Esophagus squamous epithelium (tissue), 5 donors: Measurements from ENCODE around the gene TMPRSS15. TPM values are rescaled to one million over a fixed set of nuclear protein-coding genes. Genes with fewer than 3 reads are reported as not detected.

Source experiments
- DNase-seq: peaks from one replicate; lab custom pipeline; 2025; lab: John Stamatoyannopoulos, UW
- H3K27ac ChIP-seq, 4 donors: fragments of 200-600 bp; sonication (generic); one replicate each; pipeline ENCODE4 v1.5.1; 2016 to 2019; ENCODE audit warnings: mild to moderate bottlenecking in 1 of 4
- H3K27me3 ChIP-seq, 4 donors: fragments of 200-600 bp; sonication (generic); 1 replicate in 3 of 4; 2 replicates in 1 of 4; pipeline versions ENCODE4 v1.5.1 to v1.6.0; 2017 to 2021; ENCODE audit warnings: antibody characterized with exemption in 1 of 4
- H3K36me3 ChIP-seq, 3 donors: fragments of 200-600 bp; sonication (generic); one replicate each; pipeline ENCODE4 v1.5.1; 2016 to 2019
- H3K4me1 ChIP-seq, 3 donors: fragments of 200-600 bp; sonication (generic); one replicate each; pipeline ENCODE4 v1.5.1; 2017 to 2019
- H3K4me3 ChIP-seq, 4 donors: fragments of 200-600 bp; sonication (generic); 1 replicate in 3 of 4; 2 replicates in 1 of 4; pipeline ENCODE4 v1.5.1; 2016 to 2019; ENCODE audit warnings: mild to moderate bottlenecking in 2 of 4, moderate library complexity in 1 of 4
- H3K9me3 ChIP-seq, 3 donors: fragments of 200-600 bp; sonication (generic); one replicate each; pipeline ENCODE4 v1.5.1; 2016 to 2019
- POLR2A ChIP-seq, 4 donors: fragments of 450-650 bp; IDR thresholded peaks; one replicate each; pipeline ENCODE4 v1.6.1; 2017; ENCODE audit warnings: antibody characterized with exemption in 4 of 4, mild to moderate bottlenecking in 4 of 4, moderate library complexity in 3 of 4
- WGBS, 2 donors: methylation state at CpG; one replicate each; pipeline ENCODE4 v1.1.5; 2018; 5-methylcytosine and 5-hydroxymethylcytosine counted together
- intact Hi-C: fragments of 100-400 bp; cut with DNase I; formaldehyde crosslinking; loops from one replicate; pipeline ENCODE4 v1.15.0; 2022
- total RNA-seq, 4 donors: library from RNA; depleted of rRNA; stranded (reverse); fragments of >200 nt; gene quantifications; one replicate each; pipeline ENCODE4 v1.1.0, GENCODE V29; 2016
- TF ChIP-seq, protein P1 (sequence below), 6 experiments: fragments of 450-650 bp in 4 of 6; fragments of 200-600 bp in 2 of 6; sonication (generic) in 2 of 6; IDR thresholded peaks; one replicate each; pipeline ENCODE4 v1.5.1; 2016 to 2019; ENCODE audit warnings: antibody characterized with exemption in 6 of 6, mild to moderate bottlenecking in 4 of 6, moderate library complexity in 4 of 6
- donor health status: DM: yes; HTN: yes; CAD: no.

Gene TMPRSS15
- total RNA-seq, result not detected

- H3K27me3 ChIP-seq, result no peaks in the 10 kb centered on the region
- 28 to 47% methylated on average over 1 of the region's 1 CpG for WGBS, 2 donors
- H3K4me1 ChIP-seq, result no peaks in the 10 kb centered on the region
- intact Hi-C loops, result no loop called here
- no peak within 1 kb of the TSS for H3K27ac ChIP-seq
- H3K4me3 ChIP-seq, result no peak within 1 kb of the TSS
- H3K36me3 ChIP-seq, result no peaks in the 10 kb centered on the region
- TF ChIP-seq POLR2A (IDR thresholded peaks at IDR 0.05), result no peak
- TF ChIP-seq, protein P1, sequence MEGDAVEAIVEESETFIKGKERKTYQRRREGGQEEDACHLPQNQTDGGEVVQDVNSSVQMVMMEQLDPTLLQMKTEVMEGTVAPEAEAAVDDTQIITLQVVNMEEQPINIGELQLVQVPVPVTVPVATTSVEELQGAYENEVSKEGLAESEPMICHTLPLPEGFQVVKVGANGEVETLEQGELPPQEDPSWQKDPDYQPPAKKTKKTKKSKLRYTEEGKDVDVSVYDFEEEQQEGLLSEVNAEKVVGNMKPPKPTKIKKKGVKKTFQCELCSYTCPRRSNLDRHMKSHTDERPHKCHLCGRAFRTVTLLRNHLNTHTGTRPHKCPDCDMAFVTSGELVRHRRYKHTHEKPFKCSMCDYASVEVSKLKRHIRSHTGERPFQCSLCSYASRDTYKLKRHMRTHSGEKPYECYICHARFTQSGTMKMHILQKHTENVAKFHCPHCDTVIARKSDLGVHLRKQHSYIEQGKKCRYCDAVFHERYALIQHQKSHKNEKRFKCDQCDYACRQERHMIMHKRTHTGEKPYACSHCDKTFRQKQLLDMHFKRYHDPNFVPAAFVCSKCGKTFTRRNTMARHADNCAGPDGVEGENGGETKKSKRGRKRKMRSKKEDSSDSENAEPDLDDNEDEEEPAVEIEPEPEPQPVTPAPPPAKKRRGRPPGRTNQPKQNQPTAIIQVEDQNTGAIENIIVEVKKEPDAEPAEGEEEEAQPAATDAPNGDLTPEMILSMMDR (IDR thresholded peaks at IDR 0.05), result no peak
- no peak for DNase-seq
- no peaks in the 10 kb centered on the region for H3K9me3 ChIP-seq
Measured at GRCh38 chr21:18403735-18404450, at the start of gene TMPRSS15. TMPRSS15 (minus strand) TSS chr21:18403785; CDS start chr21:18403622, 163 bp downstream.

GRCh38 chr21:18451670-18452069 is 48.1 kb upstream of the TMPRSS15 start:
- no peak for TF ChIP-seq POLR2A (IDR thresholded peaks at IDR 0.05)
- TF ChIP-seq, protein P1 (IDR thresholded peaks at IDR 0.05), result no peak
- Histone ChIP-seq H3K9me3 (no peaks in the 10 kb centered on the region), H3K36me3 (no peaks in the 10 kb centered on the region), H3K27ac (no peak overlapping the region), H3K4me1 (no peaks in the 10 kb centered on the region), H3K27me3 (no peaks in the 10 kb centered on the region), H3K4me3 (no peak overlapping the region)
- intact Hi-C loops, result no loop called here
- DNase-seq, result no peak
- WGBS, 2 donors, result 86 to 90% methylated on average over 2 of the region's 2 CpGs

- Histone ChIP-seq H3K4me1 (no peaks in the 10 kb centered on the region), H3K4me3 (no peak overlapping the region), H3K36me3 (no peaks in the 10 kb centered on the region), H3K27ac (no peak overlapping the region), H3K27me3 (no peaks in the 10 kb centered on the region), H3K9me3 (no peaks in the 10 kb centered on the region)
- DNase-seq, result no peak
- TF ChIP-seq, protein P1 (IDR thresholded peaks at IDR 0.05), result no peak
- no peak for TF ChIP-seq POLR2A (IDR thresholded peaks at IDR 0.05)
- intact Hi-C loops, result no loop called here
- whole genome bisulfite sequencing, 2 donors, result 55 to 57% methylated on average over 8 of the region's 8 CpGs
Measured at GRCh38 chr21:18449605-18450550, 46.3 kb upstream of the TMPRSS15 start.

- Histone ChIP-seq H3K27ac (no peak overlapping the region), H3K27me3 (no peaks in the 10 kb centered on the region), H3K4me3 (no peak overlapping the region), H3K36me3 (no peaks in the 10 kb centered on the region), H3K4me1 (no peaks in the 10 kb centered on the region), H3K9me3 (no peaks in the 10 kb centered on the region)
- TF ChIP-seq, protein P1 (IDR thresholded peaks at IDR 0.05), result no peak
- TF ChIP-seq POLR2A (IDR thresholded peaks at IDR 0.05), result no peak
- DNase-seq, result no peak
- 100% methylated on average over 1 of the region's 6 CpGs; no CpG with 5 or more reads in 1 of the 2 donors for WGBS, 2 donors
- intact Hi-C loops, result no loop called here
Measured at GRCh38 chr21:18443701-18444100, 40.1 kb upstream of the TMPRSS15 start.

DNA sequence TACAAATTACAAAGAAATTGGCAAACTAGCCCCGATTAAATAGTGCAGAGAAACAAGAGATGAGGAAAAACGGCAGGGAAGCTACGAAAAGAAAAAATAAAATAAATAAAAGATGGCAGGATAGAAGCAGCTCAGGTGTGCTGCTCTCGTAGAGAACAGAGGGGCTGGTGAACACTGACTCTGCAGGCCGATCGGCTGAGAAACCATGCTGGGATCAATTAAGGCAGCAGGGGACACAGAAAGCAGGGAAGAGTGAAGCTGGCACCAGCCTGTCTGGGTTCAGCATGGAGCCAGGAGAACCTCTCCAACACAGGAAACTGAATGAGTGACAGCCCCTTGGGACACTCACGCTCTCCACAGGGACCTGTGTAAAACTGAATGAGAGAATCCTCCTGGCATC is 39.5 kb upstream of the TMPRSS15 start:
- Histone ChIP-seq H3K36me3 (no peaks in the 10 kb centered on the region), H3K4me1 (no peaks in the 10 kb centered on the region), H3K9me3 (no peaks in the 10 kb centered on the region), H3K27ac (no peak overlapping the region), H3K4me3 (no peak overlapping the region), H3K27me3 (no peaks in the 10 kb centered on the region)
- no peak for DNase-seq
- TF ChIP-seq, protein P1 (IDR thresholded peaks at IDR 0.05), result no peak
- TF ChIP-seq POLR2A (IDR thresholded peaks at IDR 0.05), result no peak
- WGBS, 2 donors, result 50 to 58% methylated on average over 6 to 7 of the region's 7 CpGs
- intact Hi-C loops, result no loop called here
